ENCODE data around the gene ZNF883.
"Not testable (repeated sequence)": the region's sequence is repeated elsewhere in the genome, so short reads cannot be mapped to it uniquely, and the experiment has no call there.

ZNF883 gene

DNA sequence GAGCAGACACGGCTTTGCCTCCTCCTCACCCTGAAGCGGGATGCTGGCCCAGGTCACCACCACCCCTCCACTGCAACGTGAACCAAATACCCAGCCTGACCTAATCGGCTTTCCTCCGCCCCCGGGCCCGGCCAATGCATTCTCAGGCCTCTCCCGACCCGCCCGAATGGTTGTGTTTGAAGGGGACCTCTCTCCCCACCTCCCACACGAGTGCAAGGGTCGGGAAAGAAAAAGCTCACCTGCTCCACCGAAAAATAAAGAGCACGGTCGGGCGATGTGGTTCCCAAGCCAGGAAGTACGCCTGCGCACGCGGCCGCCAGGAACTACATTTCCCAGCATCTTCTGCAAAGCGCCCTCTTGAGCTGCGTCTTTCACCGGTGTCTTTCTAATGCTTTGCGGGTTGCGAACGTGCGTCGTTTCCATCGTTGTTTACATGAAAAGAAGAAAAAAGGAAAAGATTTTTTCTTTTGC, at the start of gene ZNF883:
Gene ZNF883 (minus strand): TSS at position 282 of the 471 bp plus-strand sequence.
- ATAC-seq = no peak

GRCh38 chr9:113061072-113061850, 49.3 kb upstream of the ZNF883 start:
- ATAC-seq = not testable (repeated sequence)

DNA sequence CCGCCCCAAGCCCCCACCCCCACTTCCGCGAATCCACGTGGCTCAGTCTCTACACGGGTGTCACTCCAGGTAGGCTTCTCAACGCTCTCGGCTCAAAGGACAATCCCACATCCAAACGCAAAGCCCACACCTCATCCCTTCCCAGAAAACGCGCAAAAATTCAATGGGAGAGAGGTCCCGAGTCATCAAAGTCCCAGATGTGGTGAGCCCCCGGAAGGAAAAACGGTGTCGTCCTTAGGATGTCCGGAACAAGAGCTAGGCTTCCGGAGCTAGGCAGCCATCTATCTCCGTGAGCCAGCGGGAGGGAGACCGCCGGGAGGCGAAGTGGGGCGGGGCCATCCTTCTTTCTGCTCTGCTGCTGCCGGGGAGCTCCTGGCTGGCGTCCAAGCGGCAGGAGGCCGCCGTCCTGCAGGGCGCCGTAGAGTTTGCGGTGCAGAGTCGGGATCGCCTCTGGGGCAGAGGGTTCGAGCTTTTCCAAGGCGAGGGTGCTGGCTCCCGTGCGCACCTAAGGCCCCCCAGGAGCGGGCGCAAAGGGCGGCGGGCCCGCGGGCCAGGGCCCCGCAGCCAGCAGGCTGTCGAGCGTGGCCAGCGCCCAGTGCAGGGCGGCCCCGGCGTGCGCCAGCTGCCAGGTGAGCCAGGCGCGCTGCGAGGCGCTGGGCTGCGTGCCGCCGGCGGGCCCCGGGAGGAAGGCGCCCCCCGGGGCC, 47.7 kb upstream of the ZNF883 start:
- not testable (repeated sequence) for ATAC-seq

DNA sequence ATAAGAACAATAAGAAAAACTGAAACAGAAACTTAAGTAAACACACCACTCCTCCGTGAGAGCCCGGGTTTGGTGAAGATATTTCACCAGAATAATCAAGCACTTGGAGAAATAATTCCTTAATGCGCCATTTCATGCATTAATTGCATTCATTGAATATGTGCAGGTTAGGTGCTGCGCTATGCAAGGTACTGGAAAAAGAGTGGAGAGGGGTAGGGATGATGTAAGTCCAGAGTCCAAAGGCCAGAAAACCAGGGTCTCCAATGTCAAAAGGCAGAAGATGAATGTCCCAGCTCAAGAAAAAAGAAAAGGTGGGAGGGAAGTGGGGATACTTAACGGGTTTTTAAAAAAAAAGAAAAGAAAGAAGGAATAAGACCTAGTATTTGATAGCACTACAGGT, 45.2 kb upstream of the ZNF883 start:
- no peak for ATAC-seq

DNA sequence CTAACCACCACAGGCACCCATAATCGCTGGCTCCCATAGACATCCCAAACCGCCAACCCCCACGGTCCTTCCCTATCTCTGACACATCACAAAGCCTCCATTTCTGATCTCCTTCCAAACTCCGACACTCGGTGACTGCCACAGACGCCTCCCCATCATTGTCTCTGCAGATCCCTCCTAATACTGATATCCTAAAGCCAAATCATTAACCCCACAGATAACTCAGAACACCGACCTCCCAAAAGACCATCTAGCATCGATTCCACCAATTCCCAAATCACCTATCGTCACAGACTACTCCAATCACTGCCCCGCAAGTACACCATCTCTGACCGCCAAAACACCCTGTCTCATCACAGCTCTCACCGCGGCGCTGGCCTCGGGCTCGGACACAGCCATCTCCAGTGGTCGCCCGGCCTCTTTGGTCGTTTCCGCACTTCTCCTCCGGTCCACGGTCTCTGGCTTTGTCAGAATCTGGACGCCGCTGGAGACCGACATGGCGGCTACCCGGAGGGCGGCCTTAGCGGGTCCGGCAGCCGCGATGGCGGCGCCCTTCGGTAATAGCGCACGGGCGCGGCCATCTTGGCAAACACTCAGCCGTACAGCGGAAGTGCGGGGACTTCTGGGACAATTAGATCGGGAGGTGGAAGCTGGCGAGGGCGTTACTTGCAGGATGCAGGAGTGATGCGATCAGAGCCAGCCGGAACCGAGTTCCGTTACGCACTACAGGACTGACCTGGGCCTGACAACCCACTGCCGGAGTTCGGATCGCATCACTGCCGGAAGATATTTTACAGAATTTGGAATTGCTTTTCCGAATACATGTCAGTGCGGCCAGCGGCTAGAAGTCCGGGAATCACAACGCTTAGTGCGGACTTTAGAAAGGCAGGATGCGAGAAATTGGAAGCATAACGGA, 44.5 kb upstream of the ZNF883 start, which contains the start of gene ZFP37:
Gene ZFP37 (minus strand): TSS at position 534 of the 916 bp plus-strand sequence. CDS start 36 bp downstream, at position 498.
- ATAC-seq = peak; percentile 96

- no peak for ATAC-seq
These were observed 31.1 kb upstream of the ZNF883 start for GRCh38 chr9:113042884-113043657.

DNA sequence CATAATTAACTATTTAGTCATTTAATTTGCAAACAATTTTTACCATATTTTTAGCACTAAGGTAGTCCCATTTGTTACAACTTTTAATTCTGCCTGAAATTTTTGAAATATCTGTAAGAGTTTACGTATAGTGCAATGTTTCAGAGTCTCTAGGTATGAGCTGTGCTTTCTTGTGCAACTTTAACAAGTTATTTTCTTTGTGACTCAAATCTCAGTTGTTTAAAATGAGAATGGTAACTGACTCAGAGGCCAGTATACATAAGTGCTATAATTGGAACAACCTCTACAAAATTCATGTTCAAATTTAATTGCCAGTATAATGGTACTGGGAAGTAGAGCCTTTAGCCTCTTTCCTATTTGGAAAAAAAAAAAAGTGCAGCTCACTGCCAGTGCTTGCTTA, 14.2 kb upstream of the ZNF883 start:
- ATAC-seq = no peak

DNA sequence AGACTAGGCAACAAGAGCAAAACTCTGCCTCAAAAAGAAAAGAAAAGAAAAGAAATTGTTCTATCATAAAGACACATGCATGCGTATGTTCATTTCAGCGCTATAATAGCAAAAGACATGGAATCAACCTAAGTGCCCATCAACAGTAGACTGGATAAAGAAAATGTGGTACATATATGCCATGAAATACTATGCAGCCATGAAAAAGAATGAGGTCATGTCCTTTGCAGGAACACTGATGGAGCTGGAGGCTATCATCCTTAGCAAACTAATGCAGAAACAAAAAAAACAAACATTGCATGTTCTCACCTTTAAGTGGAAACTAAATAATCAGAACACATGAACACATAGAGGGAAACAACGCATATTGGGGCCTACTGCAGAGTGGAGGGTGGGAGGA, 6.3 kb upstream of the ZNF883 start:
- ATAC-seq = no peak

- no peak for ATAC-seq
These were observed 500 bp upstream of the ZNF883 start for GRCh38 chr9:113012492-113012891.

GRCh38 chr9:113005777-113006176, 6.2 kb downstream of the ZNF883 start:
- ATAC-seq = no peak

- no peak for ATAC-seq
These were observed 14.6 kb downstream of the ZNF883 start for GRCh38 chr9:112997236-112997941.

DNA sequence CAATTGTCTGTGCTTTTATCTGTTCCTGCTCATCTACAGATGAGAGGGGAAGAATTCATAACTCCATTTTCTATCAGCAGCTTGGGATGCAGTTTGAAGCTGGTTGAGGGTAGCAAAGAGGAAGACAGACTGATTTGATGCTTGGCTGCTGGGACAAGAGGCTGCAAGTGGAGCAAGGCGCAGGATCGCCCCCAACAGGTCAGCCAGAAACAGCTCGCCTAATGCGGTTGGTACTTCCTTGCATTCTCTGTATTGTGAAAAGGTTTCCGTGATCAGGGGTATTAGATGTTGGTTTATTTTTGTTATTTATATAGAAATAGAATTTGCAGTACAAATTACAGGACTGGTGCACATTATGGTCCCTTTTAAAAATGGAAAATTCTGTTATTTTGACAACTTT, 40.6 kb downstream of the ZNF883 start:
- no peak for ATAC-seq

GRCh38 chr9:112970939-112971338, 41.1 kb downstream of the ZNF883 start:
- ATAC-seq = no peak

DNA sequence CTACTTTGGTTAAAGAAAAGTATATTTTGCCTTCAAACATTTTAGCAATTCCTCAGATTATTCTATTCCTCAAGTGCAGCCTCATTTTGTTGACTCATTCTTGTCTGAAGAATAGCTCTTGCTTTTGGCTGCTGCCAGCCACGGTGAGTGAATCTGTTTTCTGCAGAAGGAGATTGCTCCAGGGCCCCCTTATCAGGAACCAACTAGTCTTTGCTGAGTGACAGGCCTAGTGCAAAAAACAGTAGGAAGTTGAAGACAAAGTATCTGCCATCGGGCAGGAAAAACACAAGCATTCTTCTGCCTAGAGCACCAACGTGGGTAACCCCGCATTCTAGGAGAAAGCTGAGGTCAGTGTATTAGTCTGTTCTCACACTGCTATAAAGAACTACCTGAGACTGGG, 42.3 kb downstream of the ZNF883 start:
- ATAC-seq = no peak

- no peak for ATAC-seq
These were observed 56.4 kb downstream of the ZNF883 start for GRCh38 chr9:112955550-112955949.

DNA sequence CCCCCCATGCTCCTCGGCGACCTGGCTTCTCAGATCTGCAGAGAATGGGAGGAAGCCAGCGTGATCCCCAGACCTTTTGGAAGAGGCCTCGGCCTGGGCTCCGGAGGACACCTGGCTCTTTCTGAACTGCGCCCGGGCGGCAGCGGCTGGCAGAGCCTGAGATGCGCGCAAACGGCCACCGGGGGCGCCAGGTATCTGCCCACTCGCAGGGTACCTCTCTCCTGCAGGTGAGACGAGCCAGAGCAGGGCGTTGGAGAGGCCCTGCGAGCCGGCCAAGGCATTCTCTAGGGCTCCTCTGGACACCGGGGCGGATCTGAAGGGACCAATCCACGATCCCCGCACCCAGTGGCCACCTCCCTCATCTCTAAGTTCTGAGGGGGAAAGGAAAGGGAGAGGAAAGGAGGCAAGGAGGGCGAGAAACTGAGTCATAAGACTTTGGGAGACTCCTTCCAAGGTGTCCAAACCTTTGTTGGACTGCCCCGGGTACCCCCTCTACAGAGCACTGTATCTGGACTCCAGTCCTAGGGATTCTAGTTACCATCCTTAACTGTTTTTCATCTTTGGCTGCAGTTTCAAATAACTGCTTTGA, 66.3 kb downstream of the ZNF883 start:
- no peak for ATAC-seq

DNA sequence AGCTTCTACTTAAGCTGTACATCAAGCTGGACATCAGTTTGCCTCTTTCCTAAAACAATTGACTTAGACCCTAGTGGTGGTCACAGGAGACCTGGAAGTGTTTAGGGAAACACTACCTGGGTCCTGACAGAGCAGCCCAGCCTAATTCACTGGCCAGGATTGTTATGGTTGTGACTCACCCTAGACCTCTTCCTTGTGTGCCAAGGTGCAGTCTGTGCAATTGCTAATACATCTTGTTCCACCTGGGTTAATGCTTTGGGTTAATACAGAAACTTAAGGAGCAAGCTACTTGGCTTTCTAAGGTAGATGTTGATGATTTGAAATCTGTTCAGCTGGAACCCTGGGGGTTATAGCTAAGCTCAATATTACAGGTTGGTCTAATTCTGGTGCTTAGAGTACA, 72.6 kb downstream of the ZNF883 start:
- ATAC-seq = no peak

DNA sequence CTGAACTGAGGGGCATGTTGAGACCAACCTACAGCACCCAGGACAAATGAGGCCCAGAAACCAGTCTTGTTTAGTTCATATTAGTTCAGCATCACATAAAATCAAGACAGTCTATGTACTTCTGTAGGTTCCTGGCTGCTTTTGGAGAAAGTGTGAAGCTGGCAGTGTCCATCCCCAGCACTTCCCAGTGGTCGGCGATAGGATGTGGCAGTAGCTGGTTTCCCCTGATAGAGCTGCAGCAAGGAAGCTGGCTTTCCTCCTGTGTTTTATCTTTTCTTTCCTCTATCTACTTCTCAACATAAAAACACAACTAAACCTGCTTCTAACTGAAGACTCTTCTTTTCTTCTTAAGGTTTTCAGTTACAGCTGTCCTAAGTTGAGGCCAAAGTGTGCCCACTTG, 78.3 kb downstream of the ZNF883 start:
- ATAC-seq = no peak

- ATAC-seq = no peak
These were observed 86.8 kb downstream of the ZNF883 start for GRCh38 chr9:112925058-112925641.

- no peak for ATAC-seq
These were observed 90.4 kb downstream of the ZNF883 start for GRCh38 chr9:112921549-112921948.

- ATAC-seq = no peak
These were observed 94.0 kb downstream of the ZNF883 start for GRCh38 chr9:112917987-112918362.
